Fibroblast of pulmonary artery (primary cell): ENCODE data around the gene ZDHHC21.
"Not testable (repeated sequence)": the region's sequence is repeated elsewhere in the genome, so short reads cannot be mapped to it uniquely, and the experiment has no call there.

Source experiments
- DNase-seq: peaks from one replicate; pipeline ENCODE4 v3.0.0-alpha.2; 2010; ENCODE audit warnings: low read depth
- H3K4me3 ChIP-seq: replicated peaks from 2 replicates; pipeline ENCODE4 v1.5.1; 2011; ENCODE audit warnings: low read depth, mild to moderate bottlenecking, control low read depth, low read length, moderate library complexity
- CTCF ChIP-seq: IDR thresholded peaks from 2 replicates; pipeline ENCODE4 v1.5.1; 2011; ENCODE audit warnings: mild to moderate bottlenecking, control low read depth, low read length, inconsistent platforms; ENCODE audit errors: missing control alignments

ZDHHC21 gene

GRCh38 chr9:14670718-14671117 lies 22.5 kb downstream of the ZDHHC21 start:
- TF ChIP-seq CTCF, result no peak
- DNase-seq, result peak; percentile 67

GRCh38 chr9:14664022-14664421 lies 29.2 kb downstream of the ZDHHC21 start:
- H3K4me3 ChIP-seq, DNase-seq: not testable (repeated sequence)

More at GRCh38 chr9:14670718-14671117, 22.5 kb downstream of the ZDHHC21 start:
- no peak overlapping the region for H3K4me3 ChIP-seq

- no peak for TF ChIP-seq CTCF
- DNase-seq, result no peak
- H3K4me3 ChIP-seq, result no peak overlapping the region
Observed at GRCh38 chr9:14662060-14662453, 31.2 kb downstream of the ZDHHC21 start.

- peak; percentile 61 for DNase-seq
- TF ChIP-seq CTCF, result peak; percentile 67
- no peak overlapping the region for H3K4me3 ChIP-seq
Observed at GRCh38 chr9:14661421-14662059, 31.7 kb downstream of the ZDHHC21 start.

GRCh38 chr9:14660721-14661120 lies 32.5 kb downstream of the ZDHHC21 start:
- DNase-seq, result no peak
- no peak overlapping the region for H3K4me3 ChIP-seq
- TF ChIP-seq CTCF, result no peak

- no peak for TF ChIP-seq CTCF
- DNase-seq, result peak; percentile 34
- H3K4me3 ChIP-seq, result no peak overlapping the region
Observed at GRCh38 chr9:14654932-14655331, 38.3 kb downstream of the ZDHHC21 start.

GRCh38 chr9:14653511-14653910 lies 39.7 kb downstream of the ZDHHC21 start:
- no peak overlapping the region for H3K4me3 ChIP-seq
- no peak for TF ChIP-seq CTCF
- DNase-seq, result no peak
